ENCODE results near the gene BTNL9.
A peak's percentile ranks its signal among the peaks of the same experiment; 100 is the strongest.

The BTNL9 gene

GRCh38 chr5:181050016-181050415 is 9.9 kb downstream of the BTNL9 start:
- H2AK5ac ChIP-seq (ENCODE audit: low read length, severe bottlenecking) = no peak overlapping the region
- no peak overlapping the region for H3K9ac ChIP-seq (ENCODE audit: low read length)
- no peak overlapping the region for H3K27ac ChIP-seq (ENCODE audit: low read length, poor library complexity, severe bottlenecking)
- H3K4me3 ChIP-seq (ENCODE audit: insufficient read depth in 1 of 2, low read depth in 1 of 2, low read length in 2 of 2) = no peak overlapping the region
- H3K4me2 ChIP-seq (ENCODE audit: low read length, poor library complexity, severe bottlenecking) = no peak overlapping the region
- H3K79me1 ChIP-seq (replicated peaks; ENCODE audit: low read length, poor library complexity, severe bottlenecking) = no peaks in the 10 kb centered on the region
- no peak overlapping the region for H2AFZ ChIP-seq (ENCODE audit: low read depth, low read length)
- H4K91ac ChIP-seq (ENCODE audit: low read length) = no peak overlapping the region
- H2BK15ac ChIP-seq (ENCODE audit: low read depth, poor library complexity, severe bottlenecking) = no peak overlapping the region
- H3K18ac ChIP-seq (ENCODE audit: low read depth in 1 of 2, low read length in 2 of 2) = no peak overlapping the region
- H3K23ac ChIP-seq (ENCODE audit: low read length in 2 of 2) = no peak overlapping the region
- no peak overlapping the region for H2BK5ac ChIP-seq (ENCODE audit: low read depth, low read length, poor library complexity, severe bottlenecking)
- H3K14ac ChIP-seq (ENCODE audit: low read length in 2 of 2) = no peak overlapping the region
- H3K9me3 ChIP-seq (ENCODE audit: control insufficient read depth, low read length) = no peaks in the 10 kb centered on the region
- DNase-seq = no peak
- peaks cover 9% of the 10 kb centered on the region for H3K4me1 ChIP-seq (ENCODE audit: control insufficient read depth, insufficient read depth, low read depth, low read length)
- peaks cover 0 to 2% of the 10 kb centered on the region in 2 experiments for H3K36me3 ChIP-seq (ENCODE audit: control insufficient read depth in 1 of 2, insufficient read depth in 2 of 2, low read depth in 1 of 2, low read length in 2 of 2)
- H3K4ac ChIP-seq (ENCODE audit: low read depth in 1 of 2, low read length in 2 of 2) = no peak overlapping the region
- no peak overlapping the region for H2BK12ac ChIP-seq (ENCODE audit: low read length in 2 of 2)
- 90% methylated on average over 5 of the region's 5 CpGs for WGBS
- H4K8ac ChIP-seq (ENCODE audit: low read length) = no peak overlapping the region
- no peak overlapping the region for H2BK120ac ChIP-seq (ENCODE audit: low read depth, low read length)
- H3K27me3 ChIP-seq (ENCODE audit: control insufficient read depth in 1 of 2, insufficient read depth in 1 of 2, low read length in 2 of 2) = peaks cover 26 to 83% of the 10 kb centered on the region in 2 experiments

- Histone ChIP-seq H4K8ac (ENCODE audit: low read length) (no peak overlapping the region), H3K27me3 (ENCODE audit: control insufficient read depth in 1 of 2, insufficient read depth in 1 of 2, low read length in 2 of 2) (peaks cover 40 to 89% of the 10 kb centered on the region in 2 experiments), H3K4ac (ENCODE audit: low read depth in 1 of 2, low read length in 2 of 2) (no peak overlapping the region), H3K9me3 (ENCODE audit: control insufficient read depth, low read length) (no peaks in the 10 kb centered on the region), H3K4me1 (ENCODE audit: control insufficient read depth, insufficient read depth, low read depth, low read length) (peaks cover 9% of the 10 kb centered on the region), H3K79me1 (replicated peaks; ENCODE audit: low read length, poor library complexity, severe bottlenecking) (no peaks in the 10 kb centered on the region), H3K23ac (ENCODE audit: low read length in 2 of 2) (no peak overlapping the region), H2AFZ (ENCODE audit: low read depth, low read length) (no peak overlapping the region), H3K14ac (ENCODE audit: low read length in 2 of 2) (no peak overlapping the region), H2BK12ac (ENCODE audit: low read length in 2 of 2) (no peak overlapping the region), H3K36me3 (ENCODE audit: control insufficient read depth in 1 of 2, insufficient read depth in 2 of 2, low read depth in 1 of 2, low read length in 2 of 2) (peaks cover 0 to 2% of the 10 kb centered on the region in 2 experiments), H2BK5ac (ENCODE audit: low read depth, low read length, poor library complexity, severe bottlenecking) (no peak overlapping the region), H3K9ac (ENCODE audit: low read length) (no peak overlapping the region), H2AK5ac (ENCODE audit: low read length, severe bottlenecking) (no peak overlapping the region), H3K27ac (ENCODE audit: low read length, poor library complexity, severe bottlenecking) (no peak overlapping the region), H3K18ac (ENCODE audit: low read depth in 1 of 2, low read length in 2 of 2) (no peak overlapping the region), H3K4me2 (ENCODE audit: low read length, poor library complexity, severe bottlenecking) (peak overlapping the region; percentile 31), H2BK120ac (ENCODE audit: low read depth, low read length) (no peak overlapping the region), H2BK15ac (ENCODE audit: low read depth, poor library complexity, severe bottlenecking) (no peak overlapping the region), H3K4me3 (ENCODE audit: insufficient read depth in 1 of 2, low read depth in 1 of 2, low read length in 2 of 2) (peak overlapping the region; percentile 39 to 67), H4K91ac (ENCODE audit: low read length) (no peak overlapping the region)
- 58% methylated on average over 23 of the region's 27 CpGs for WGBS
- DNase-seq = no peak
These were observed 12.0 kb downstream of the BTNL9 start for GRCh38 chr5:181051841-181052671.

- Histone ChIP-seq H3K9ac (ENCODE audit: low read length) (no peak overlapping the region), H3K4me3 (ENCODE audit: insufficient read depth in 1 of 2, low read depth in 1 of 2, low read length in 2 of 2) (peak overlapping the region; percentile 53 to 71), H2BK120ac (ENCODE audit: low read depth, low read length) (no peak overlapping the region), H2BK15ac (ENCODE audit: low read depth, poor library complexity, severe bottlenecking) (no peak overlapping the region), H3K79me1 (replicated peaks; ENCODE audit: low read length, poor library complexity, severe bottlenecking) (no peaks in the 10 kb centered on the region), H3K36me3 (ENCODE audit: control insufficient read depth in 1 of 2, insufficient read depth in 2 of 2, low read depth in 1 of 2, low read length in 2 of 2) (peaks cover 0 to 2% of the 10 kb centered on the region in 2 experiments), H3K4me2 (ENCODE audit: low read length, poor library complexity, severe bottlenecking) (peak overlapping the region; percentile 62), H3K27me3 (ENCODE audit: control insufficient read depth in 1 of 2, insufficient read depth in 1 of 2, low read length in 2 of 2) (peaks cover 43 to 89% of the 10 kb centered on the region in 2 experiments), H3K23ac (ENCODE audit: low read length in 2 of 2) (peak overlapping the region in 1 of 2 experiments; percentile 78), H3K14ac (ENCODE audit: low read length in 2 of 2) (no peak overlapping the region), H2AK5ac (ENCODE audit: low read length, severe bottlenecking) (no peak overlapping the region), H3K27ac (ENCODE audit: low read length, poor library complexity, severe bottlenecking) (no peak overlapping the region), H4K8ac (ENCODE audit: low read length) (no peak overlapping the region), H3K4ac (ENCODE audit: low read depth in 1 of 2, low read length in 2 of 2) (no peak overlapping the region), H3K4me1 (ENCODE audit: control insufficient read depth, insufficient read depth, low read depth, low read length) (peaks cover 9% of the 10 kb centered on the region), H3K9me3 (ENCODE audit: control insufficient read depth, low read length) (no peaks in the 10 kb centered on the region), H4K91ac (ENCODE audit: low read length) (no peak overlapping the region), H2BK5ac (ENCODE audit: low read depth, low read length, poor library complexity, severe bottlenecking) (no peak overlapping the region), H2AFZ (ENCODE audit: low read depth, low read length) (peak overlapping the region; percentile 30), H2BK12ac (ENCODE audit: low read length in 2 of 2) (no peak overlapping the region), H3K18ac (ENCODE audit: low read depth in 1 of 2, low read length in 2 of 2) (peak overlapping the region in 1 of 2 experiments; percentile 30)
- WGBS = 28% methylated on average over 80 of the region's 120 CpGs
- DNase-seq = no peak
These were observed 12.8 kb downstream of the BTNL9 start for GRCh38 chr5:181052672-181053487.
